ENCODE results near the gene BTBD2. TPM values are rescaled to one million over a fixed set of nuclear protein-coding genes. Genes with fewer than 3 reads are reported as not detected.
A peak's percentile ranks its signal among the peaks of the same experiment; 100 is the strongest.

BTBD2 gene
- total RNA-seq, 5 donors from 2014 or later (not counting 1 experiment from before 2014, with no cell fraction given) = 52.2 to 79.8 (median 73.6) TPM

DNA sequence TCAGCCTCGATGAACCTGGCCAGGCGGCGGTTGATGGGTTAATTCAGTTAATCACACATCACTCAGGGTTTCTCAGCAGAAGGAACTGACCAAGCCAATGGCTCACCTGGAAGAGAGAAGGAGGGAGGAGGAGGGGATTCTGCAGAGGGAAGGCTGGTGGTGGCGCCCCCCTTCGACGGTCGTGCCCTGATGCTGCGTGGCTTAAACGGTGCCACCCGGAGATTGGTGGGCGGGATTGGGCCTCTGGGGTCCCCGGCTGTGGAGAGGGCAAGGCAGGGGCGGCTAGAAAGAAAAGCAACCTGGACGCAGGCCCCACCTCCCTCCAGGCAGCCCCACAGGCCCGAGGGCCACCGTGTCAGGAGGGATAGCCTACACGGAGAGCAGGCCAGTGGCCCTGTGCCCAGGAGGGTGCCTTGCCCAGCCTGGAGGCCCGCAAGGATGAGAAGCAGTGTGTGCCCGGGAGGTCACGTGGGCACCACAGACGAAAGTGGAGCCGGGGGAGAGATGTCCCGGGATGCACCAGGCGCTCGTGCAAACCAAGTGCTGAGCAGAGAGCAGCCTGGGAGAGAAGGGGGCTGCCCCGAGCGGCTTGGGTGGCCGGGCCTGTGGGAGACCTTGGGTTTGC is 58.5 kb downstream of the BTBD2 start:
- H3K36me3 ChIP-seq (ENCODE audit: control insufficient read depth in 2 of 2, extremely low read depth in 1 of 2, insufficient read depth in 1 of 2, low read length in 1 of 2) = peaks cover 9 to 29% of the 10 kb centered on the region in 2 donors
- no peak overlapping the region for H3K4me3 ChIP-seq (ENCODE audit: control insufficient read depth in 1 of 2, extremely low read depth in 1 of 2, low read length in 1 of 2)
- no peaks in the 10 kb centered on the region for H3K27me3 ChIP-seq (replicated peaks in 1 of 2; ENCODE audit: control insufficient read depth in 2 of 2, extremely low read depth in 1 of 2, insufficient read depth in 2 of 2, low read length in 1 of 2)
- Mint-ChIP-seq H3K9me3 (no peaks in the 10 kb centered on the region), H3K4me1 (peaks cover 13 to 27% (median 23%) of the 10 kb centered on the region in 3 donors), H3K27ac (no peak overlapping the region), H3K36me3 (no peaks in the 10 kb centered on the region), H3K4me3 (no peak overlapping the region), H3K27me3 (no peaks in the 10 kb centered on the region)
- H3K9me3 ChIP-seq = no peaks in the 10 kb centered on the region
- ATAC-seq (replicated peaks in 1 of 4) = no peak
- H3K4me1 ChIP-seq (ENCODE audit: control insufficient read depth in 1 of 2, extremely low read depth in 1 of 2, insufficient read depth in 2 of 2, low read length in 2 of 2) = peaks cover 0 to 55% of the 10 kb centered on the region in 2 experiments
- ChIA-PET POLR2A (no interaction called here), CTCF (no interaction called here)
- H3K27ac ChIP-seq (ENCODE audit: low read length) = no peak overlapping the region
- no peak for DNase-seq
- WGBS (ENCODE audit: insufficient coverage) = 94% methylated on average over 12 of the region's 28 CpGs

- Histone ChIP-seq H3K4me3 (ENCODE audit: control insufficient read depth in 1 of 2, extremely low read depth in 1 of 2, low read length in 1 of 2) (no peak overlapping the region), H3K27ac (ENCODE audit: low read length) (no peak overlapping the region), H3K27me3 (replicated peaks in 1 of 2; ENCODE audit: control insufficient read depth in 2 of 2, extremely low read depth in 1 of 2, insufficient read depth in 2 of 2, low read length in 1 of 2) (no peaks in the 10 kb centered on the region), H3K36me3 (ENCODE audit: control insufficient read depth in 2 of 2, extremely low read depth in 1 of 2, insufficient read depth in 1 of 2, low read length in 1 of 2) (peaks cover 9 to 31% of the 10 kb centered on the region in 2 donors), H3K9me3 (no peaks in the 10 kb centered on the region), H3K4me1 (ENCODE audit: control insufficient read depth in 1 of 2, extremely low read depth in 1 of 2, insufficient read depth in 2 of 2, low read length in 2 of 2) (peaks cover 0 to 55% of the 10 kb centered on the region in 2 experiments)
- H3K4me1 Mint-ChIP-seq = peaks cover 13 to 25% (median 24%) of the 10 kb centered on the region in 3 donors
- peak overlapping the region in 1 of 2 donors; percentile 44 for H3K27ac Mint-ChIP-seq
- WGBS (ENCODE audit: insufficient coverage) = 88% methylated on average over 12 of the region's 12 CpGs
- H3K9me3 Mint-ChIP-seq = no peaks in the 10 kb centered on the region
- ChIA-PET CTCF (no interaction called here), POLR2A (no interaction called here)
- DNase-seq (no peak), ATAC-seq (replicated peaks in 1 of 4) (no peak)
- no peaks in the 10 kb centered on the region for H3K27me3 Mint-ChIP-seq
- H3K4me3 Mint-ChIP-seq = no peak overlapping the region
- no peaks in the 10 kb centered on the region for H3K36me3 Mint-ChIP-seq
These were observed 59.4 kb downstream of the BTBD2 start for GRCh38 chr19:1956122-1956494.

DNA sequence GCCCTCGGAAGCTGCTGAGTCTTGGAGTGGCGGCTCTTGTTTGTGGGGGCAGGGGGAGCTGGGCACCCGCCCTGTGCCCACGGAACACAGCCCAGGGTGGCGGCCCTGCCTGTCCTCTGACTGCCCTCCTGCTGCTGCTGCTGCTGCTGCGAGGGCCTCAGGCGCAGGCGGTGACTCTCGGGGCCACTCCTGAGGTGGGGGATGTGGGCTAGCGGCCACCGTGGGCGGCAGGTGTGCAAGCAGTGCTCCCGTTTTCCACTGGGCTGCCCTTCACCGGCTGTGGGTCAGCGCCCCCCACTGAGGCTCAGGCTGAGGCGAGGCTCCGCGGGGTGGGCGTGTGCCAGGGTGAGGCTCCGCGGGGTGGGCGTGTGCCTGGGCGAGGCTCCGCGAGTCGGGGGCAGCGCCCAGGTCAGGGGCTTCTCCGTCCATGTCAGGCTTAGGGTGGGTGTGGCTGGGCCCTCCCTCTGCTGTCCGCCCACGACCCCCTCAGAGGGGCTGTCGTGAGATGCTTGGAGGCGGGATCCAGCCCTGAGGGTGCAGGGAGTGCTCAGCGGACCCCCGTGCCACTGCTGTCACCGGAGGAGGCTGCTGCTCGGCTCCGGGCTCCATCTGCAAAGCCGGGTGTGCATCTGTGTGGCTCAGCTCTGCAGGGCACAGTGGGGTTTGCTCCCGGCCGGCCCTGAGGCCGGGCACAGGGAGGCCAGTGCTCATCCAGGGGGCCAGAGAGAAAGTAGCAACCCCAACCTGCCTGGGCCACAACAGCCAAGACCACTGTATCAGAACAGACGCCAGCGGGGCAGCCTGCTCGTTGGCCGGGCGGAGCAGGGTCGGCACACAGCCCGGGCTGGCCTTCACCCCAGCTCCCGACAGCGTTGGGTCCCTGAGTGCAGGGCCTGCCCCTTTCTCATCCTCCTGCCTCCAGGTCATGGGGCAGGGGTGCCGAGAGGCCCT is 60.1 kb downstream of the BTBD2 start:
- ATAC-seq (replicated peaks in 1 of 4) = peak in 1 of 4 experiments; percentile 5
- 87% methylated on average over 51 of the region's 51 CpGs for WGBS (ENCODE audit: insufficient coverage)
- Histone ChIP-seq H3K27ac (ENCODE audit: low read length) (no peak overlapping the region), H3K9me3 (no peaks in the 10 kb centered on the region), H3K4me3 (ENCODE audit: control insufficient read depth in 1 of 2, extremely low read depth in 1 of 2, low read length in 1 of 2) (no peak overlapping the region), H3K27me3 (replicated peaks in 1 of 2; ENCODE audit: control insufficient read depth in 2 of 2, extremely low read depth in 1 of 2, insufficient read depth in 2 of 2, low read length in 1 of 2) (no peaks in the 10 kb centered on the region), H3K36me3 (ENCODE audit: control insufficient read depth in 2 of 2, extremely low read depth in 1 of 2, insufficient read depth in 1 of 2, low read length in 1 of 2) (peaks cover 9 to 26% of the 10 kb centered on the region in 2 donors), H3K4me1 (ENCODE audit: control insufficient read depth in 1 of 2, extremely low read depth in 1 of 2, insufficient read depth in 2 of 2, low read length in 2 of 2) (peaks cover 0 to 55% of the 10 kb centered on the region in 2 experiments)
- Mint-ChIP-seq H3K4me1 (peaks cover 13 to 26% (median 23%) of the 10 kb centered on the region in 3 donors), H3K36me3 (no peaks in the 10 kb centered on the region), H3K27me3 (no peaks in the 10 kb centered on the region), H3K27ac (no peak overlapping the region), H3K4me3 (no peak overlapping the region), H3K9me3 (no peaks in the 10 kb centered on the region)
- POLR2A ChIA-PET = no interaction called here
- DNase-seq = no peak
- CTCF ChIA-PET = no interaction called here

- Mint-ChIP-seq H3K36me3 (no peaks in the 10 kb centered on the region), H3K27me3 (no peaks in the 10 kb centered on the region), H3K9me3 (no peaks in the 10 kb centered on the region), H3K4me3 (no peak overlapping the region), H3K4me1 (peaks cover 15 to 30% (median 25%) of the 10 kb centered on the region in 3 donors), H3K27ac (no peak overlapping the region)
- no peaks in the 10 kb centered on the region for H3K27me3 ChIP-seq (replicated peaks in 1 of 2; ENCODE audit: control insufficient read depth in 2 of 2, extremely low read depth in 1 of 2, insufficient read depth in 2 of 2, low read length in 1 of 2)
- DNase-seq (no peak), ATAC-seq (replicated peaks in 1 of 4) (no peak)
- 95% methylated on average over 14 of the region's 15 CpGs for WGBS (ENCODE audit: insufficient coverage)
- H3K9me3 ChIP-seq = no peaks in the 10 kb centered on the region
- ChIA-PET CTCF (no interaction called here), POLR2A (no interaction called here)
- H3K4me1 ChIP-seq (ENCODE audit: control insufficient read depth in 1 of 2, extremely low read depth in 1 of 2, insufficient read depth in 2 of 2, low read length in 2 of 2) = peaks cover 0 to 58% of the 10 kb centered on the region in 2 experiments
- H3K27ac ChIP-seq (ENCODE audit: low read length) = no peak overlapping the region
- peaks cover 9 to 29% of the 10 kb centered on the region in 2 donors for H3K36me3 ChIP-seq (ENCODE audit: control insufficient read depth in 2 of 2, extremely low read depth in 1 of 2, insufficient read depth in 1 of 2, low read length in 1 of 2)
- H3K4me3 ChIP-seq (ENCODE audit: control insufficient read depth in 1 of 2, extremely low read depth in 1 of 2, low read length in 1 of 2) = no peak overlapping the region
These were observed 61.0 kb downstream of the BTBD2 start for GRCh38 chr19:1954532-1954933.

DNA sequence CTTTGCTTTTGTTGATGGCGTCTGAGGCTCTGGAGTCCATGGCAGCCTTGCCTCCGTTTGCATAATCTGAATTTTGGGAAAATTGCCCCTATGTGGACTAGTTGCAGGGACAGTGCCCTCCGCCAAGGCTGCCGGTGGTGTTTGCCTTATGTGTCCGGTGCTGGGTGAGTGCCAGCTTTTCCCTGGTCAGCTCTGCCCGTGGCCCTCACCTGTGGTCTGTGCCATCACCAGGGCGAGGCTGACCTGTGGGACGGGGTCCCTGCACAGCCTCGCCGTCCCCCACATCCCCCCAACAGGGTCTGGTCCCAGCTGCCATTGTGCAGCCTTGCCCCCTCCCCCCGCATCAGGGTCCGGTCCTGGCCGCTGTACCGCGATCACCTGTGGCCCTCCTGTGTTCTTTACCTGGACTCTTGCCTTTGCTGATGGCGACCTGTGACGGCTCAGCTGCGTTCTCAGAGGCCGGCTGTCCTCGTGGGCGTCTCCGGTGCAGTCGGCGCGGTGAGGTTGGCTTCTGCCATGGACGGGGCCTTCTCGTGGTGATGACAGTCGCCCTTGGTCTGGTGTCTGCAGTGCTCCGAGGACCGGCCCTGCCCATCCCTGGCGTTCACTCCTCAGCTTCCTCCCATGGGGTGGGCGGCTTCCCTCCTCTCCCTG is 61.9 kb downstream of the BTBD2 start:
- Histone ChIP-seq H3K9me3 (no peaks in the 10 kb centered on the region), H3K36me3 (ENCODE audit: control insufficient read depth in 2 of 2, extremely low read depth in 1 of 2, insufficient read depth in 1 of 2, low read length in 1 of 2) (peaks cover 9 to 34% of the 10 kb centered on the region in 2 donors), H3K27ac (ENCODE audit: low read length) (no peak overlapping the region), H3K4me3 (ENCODE audit: control insufficient read depth in 1 of 2, extremely low read depth in 1 of 2, low read length in 1 of 2) (no peak overlapping the region), H3K27me3 (replicated peaks in 1 of 2; ENCODE audit: control insufficient read depth in 2 of 2, extremely low read depth in 1 of 2, insufficient read depth in 2 of 2, low read length in 1 of 2) (no peaks in the 10 kb centered on the region), H3K4me1 (ENCODE audit: control insufficient read depth in 1 of 2, extremely low read depth in 1 of 2, insufficient read depth in 2 of 2, low read length in 2 of 2) (peaks cover 0 to 65% of the 10 kb centered on the region in 2 experiments)
- H3K36me3 Mint-ChIP-seq = peaks cover under 1% of the 10 kb centered on the region
- WGBS (ENCODE audit: insufficient coverage) = 93% methylated on average over 25 of the region's 32 CpGs
- DNase-seq (no peak), ATAC-seq (replicated peaks in 1 of 4) (no peak)
- H3K9me3 Mint-ChIP-seq = no peaks in the 10 kb centered on the region
- no peak overlapping the region for H3K4me3 Mint-ChIP-seq
- H3K27me3 Mint-ChIP-seq = no peaks in the 10 kb centered on the region
- H3K27ac Mint-ChIP-seq = no peak overlapping the region
- ChIA-PET POLR2A (no interaction called here), CTCF (no interaction called here)
- H3K4me1 Mint-ChIP-seq = peaks cover 18 to 34% (median 30%) of the 10 kb centered on the region in 3 donors

- H3K4me3 Mint-ChIP-seq = no peak overlapping the region
- H3K9me3 ChIP-seq = no peaks in the 10 kb centered on the region
- 96% methylated on average over 16 of the region's 19 CpGs for WGBS (ENCODE audit: insufficient coverage)
- peaks cover 9 to 34% of the 10 kb centered on the region in 2 donors for H3K36me3 ChIP-seq (ENCODE audit: control insufficient read depth in 2 of 2, extremely low read depth in 1 of 2, insufficient read depth in 1 of 2, low read length in 1 of 2)
- H3K27ac Mint-ChIP-seq = no peak overlapping the region
- H3K4me1 Mint-ChIP-seq = peaks cover 20 to 36% (median 32%) of the 10 kb centered on the region in 3 donors
- H3K27ac ChIP-seq (ENCODE audit: low read length) = no peak overlapping the region
- H3K9me3 Mint-ChIP-seq = no peaks in the 10 kb centered on the region
- peaks cover 0 to 65% of the 10 kb centered on the region in 2 experiments for H3K4me1 ChIP-seq (ENCODE audit: control insufficient read depth in 1 of 2, extremely low read depth in 1 of 2, insufficient read depth in 2 of 2, low read length in 2 of 2)
- peaks cover 2% of the 10 kb centered on the region for H3K36me3 Mint-ChIP-seq
- ChIA-PET POLR2A (no interaction called here), CTCF (no interaction called here)
- ATAC-seq (replicated peaks in 1 of 4) = no peak
- no peaks in the 10 kb centered on the region for H3K27me3 Mint-ChIP-seq
- DNase-seq = no peak
- no peaks in the 10 kb centered on the region for H3K27me3 ChIP-seq (replicated peaks in 1 of 2; ENCODE audit: control insufficient read depth in 2 of 2, extremely low read depth in 1 of 2, insufficient read depth in 2 of 2, low read length in 1 of 2)
- H3K4me3 ChIP-seq (ENCODE audit: control insufficient read depth in 1 of 2, extremely low read depth in 1 of 2, low read length in 1 of 2) = no peak overlapping the region
These were observed 62.5 kb downstream of the BTBD2 start for GRCh38 chr19:1953037-1953436.

Data from T-cell (primary cell).